ENCODE results near the gene MEMO1.
"Not testable (repeated sequence)": the region's sequence is repeated elsewhere in the genome, so short reads cannot be mapped to it uniquely, and the experiment has no call there.

The MEMO1 gene

DNA sequence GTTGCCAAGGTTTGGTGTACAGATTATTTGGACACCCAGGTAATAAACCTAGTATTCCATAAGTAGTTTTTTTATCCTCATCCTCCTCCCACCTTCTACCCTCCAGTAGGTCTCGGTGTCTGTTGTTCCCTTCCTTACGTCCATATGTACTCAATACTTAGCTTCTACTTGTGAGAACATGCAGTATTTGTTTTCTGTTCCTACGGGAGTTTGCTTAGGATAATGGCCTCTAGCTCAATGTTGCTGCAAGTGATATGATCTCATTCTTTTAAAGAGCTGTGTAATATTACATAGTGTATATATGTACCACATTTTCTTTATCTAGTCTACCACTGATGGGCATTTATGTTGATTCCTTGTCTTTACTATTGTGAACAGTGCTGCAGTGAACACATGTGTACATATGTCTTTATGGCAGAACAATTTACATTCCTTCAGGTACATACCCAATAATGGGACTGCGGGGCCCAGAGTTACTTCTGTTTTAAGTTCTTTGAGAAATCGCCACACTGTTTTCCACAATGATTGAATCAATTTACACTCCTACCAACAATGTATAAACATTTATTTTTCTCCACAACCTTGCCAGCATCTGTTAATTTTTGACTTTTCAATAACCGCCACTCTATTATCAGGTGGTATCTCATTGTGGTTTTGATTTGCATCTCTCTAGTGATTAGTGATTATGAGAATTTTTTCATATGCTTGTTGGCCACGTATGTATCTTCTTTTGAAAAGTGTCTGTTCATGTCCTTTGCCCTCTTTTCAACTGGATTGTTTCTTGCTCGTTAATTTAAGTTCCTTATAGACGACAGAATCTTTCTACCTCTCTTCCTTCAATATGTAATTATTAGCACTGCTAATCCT is 88.0 kb downstream of the MEMO1 start:
- TF ChIP-seq CTCF (IDR thresholded peaks at IDR 0.05; ENCODE audit: low read depth, low read length) = no peak
- no peak for DNase-seq (ENCODE audit: extremely low read depth, low read depth)

DNA sequence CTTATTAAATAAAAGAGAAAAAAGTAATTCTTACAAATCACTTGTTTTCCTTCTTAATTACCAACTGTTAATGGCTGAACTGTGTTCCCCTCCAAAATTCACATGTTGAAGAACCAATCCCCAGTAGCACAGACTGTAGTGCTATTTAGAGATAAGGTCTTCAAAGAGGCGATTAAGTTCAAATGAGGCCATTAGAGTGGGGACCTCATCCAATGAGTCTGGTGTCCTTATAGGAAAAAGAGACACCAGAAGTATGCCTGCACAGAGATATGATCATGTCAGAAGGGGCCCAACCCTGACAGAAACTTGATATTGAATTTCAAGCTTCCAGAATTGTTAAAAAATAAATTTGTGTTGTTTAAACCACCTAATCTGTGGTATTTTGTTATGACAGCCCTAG is 89.8 kb downstream of the MEMO1 start:
- no peak for TF ChIP-seq CTCF (IDR thresholded peaks at IDR 0.05; ENCODE audit: low read depth, low read length)
- no peak for DNase-seq (ENCODE audit: extremely low read depth, low read depth)

DNA sequence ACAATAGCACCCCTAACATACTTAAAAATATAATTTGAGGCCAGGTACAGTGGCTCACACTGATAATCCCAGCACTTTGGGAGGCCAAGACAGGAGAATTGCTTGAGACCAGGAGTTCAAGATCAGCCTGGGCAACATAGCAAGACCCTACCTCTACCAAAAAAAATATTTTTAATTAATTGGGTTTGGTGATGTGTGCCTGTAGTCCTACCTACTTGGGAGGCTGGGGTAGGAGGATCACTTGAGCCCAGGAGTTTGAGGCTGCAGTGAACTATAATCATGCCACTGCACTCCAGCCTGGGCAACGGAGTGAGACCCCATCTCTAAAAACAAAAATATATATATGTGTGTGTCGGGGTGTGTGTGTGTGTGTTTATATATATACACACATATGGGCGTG is 91.3 kb downstream of the MEMO1 start:
- no peak for DNase-seq (ENCODE audit: extremely low read depth, low read depth)
- TF ChIP-seq CTCF (IDR thresholded peaks at IDR 0.05; ENCODE audit: low read depth, low read length) = no peak

- DNase-seq (ENCODE audit: extremely low read depth, low read depth) = no peak
- no peak for TF ChIP-seq CTCF (IDR thresholded peaks at IDR 0.05; ENCODE audit: low read depth, low read length)
Observed at GRCh38 chr2:31909661-31910060, 101.1 kb downstream of the MEMO1 start.

- DNase-seq (ENCODE audit: extremely low read depth, low read depth) = not testable (repeated sequence)
Observed at GRCh38 chr2:31907491-31907890, 103.3 kb downstream of the MEMO1 start.

DNA sequence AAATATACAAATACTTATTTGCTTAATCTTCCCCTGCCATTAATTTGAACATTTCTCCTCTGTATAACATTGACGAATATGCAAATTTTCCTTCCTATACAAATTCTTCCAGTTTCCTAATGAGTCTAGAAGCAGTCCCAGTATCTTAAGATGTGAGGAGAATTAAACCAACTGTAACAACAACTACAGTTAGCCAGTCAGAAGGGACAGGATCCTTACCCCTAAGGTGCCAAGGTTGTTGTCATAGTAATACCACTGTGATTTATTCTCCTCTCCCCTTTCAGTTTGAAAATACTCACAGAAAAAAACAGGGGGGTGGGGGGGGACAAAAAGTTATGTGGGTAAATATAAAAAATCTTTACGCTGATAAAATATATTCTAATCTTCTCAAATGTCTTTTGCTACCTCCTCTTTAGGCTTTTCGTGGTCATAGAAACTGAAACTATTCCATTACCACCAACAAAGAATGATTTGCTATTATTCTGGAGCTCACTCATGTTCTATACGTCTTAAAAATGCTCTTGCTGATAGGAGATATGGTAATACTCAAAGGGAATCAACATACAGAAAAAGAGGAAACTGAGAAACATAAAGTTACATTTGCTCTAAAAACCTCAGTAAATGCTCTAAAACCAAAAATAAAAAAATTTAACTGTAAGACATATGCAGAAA is 107.6 kb downstream of the MEMO1 start:
- DNase-seq (ENCODE audit: extremely low read depth, low read depth) = no peak
- no peak for TF ChIP-seq CTCF (IDR thresholded peaks at IDR 0.05; ENCODE audit: low read depth, low read length)

- no peak for TF ChIP-seq CTCF (IDR thresholded peaks at IDR 0.05; ENCODE audit: low read depth, low read length)
- no peak for DNase-seq (ENCODE audit: extremely low read depth, low read depth)
Observed at GRCh38 chr2:31901900-31902299, 108.9 kb downstream of the MEMO1 start.

GRCh38 chr2:31900156-31900555 is 110.7 kb downstream of the MEMO1 start:
- DNase-seq (ENCODE audit: extremely low read depth, low read depth) = not testable (repeated sequence)

DNA sequence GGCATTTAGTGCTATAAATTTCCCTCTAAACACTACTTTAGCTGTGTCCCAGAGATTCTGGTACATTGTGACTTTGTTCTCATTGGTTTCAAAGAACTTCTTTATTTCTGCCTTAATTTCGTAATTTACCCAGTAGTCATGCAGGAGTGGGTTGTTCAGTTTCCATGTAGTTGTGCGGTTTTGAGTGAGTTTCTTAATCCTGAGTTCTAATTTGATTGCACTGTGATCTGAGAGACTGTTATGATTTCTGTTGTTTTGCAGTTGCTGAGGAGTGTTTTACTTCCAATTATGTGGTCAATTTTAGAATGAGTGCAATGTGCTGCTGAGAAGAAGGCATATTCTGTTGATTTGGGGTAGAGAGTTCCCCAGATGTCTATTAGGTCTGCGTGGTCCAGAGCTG is 112.5 kb downstream of the MEMO1 start:
- DNase-seq (ENCODE audit: extremely low read depth, low read depth) = not testable (repeated sequence)

GRCh38 chr2:31897340-31897739 is 113.5 kb downstream of the MEMO1 start:
- DNase-seq (ENCODE audit: extremely low read depth, low read depth) = not testable (repeated sequence)
